Keratinocyte (primary cell): ENCODE data around the gene ZNF598.

ENCODE experiments used
- EZH2 ChIP-seq: IDR thresholded peaks from one replicate; pipeline ENCODE4 v1.6.1; 2012; ENCODE audit warnings: inconsistent platforms, mild to moderate bottlenecking, low read length, moderate library complexity
- TF ChIP-seq, protein P1 (sequence below), 3 experiments: IDR thresholded peaks in 1 of 3; conservative IDR thresholded peaks in 1 of 3; optimal IDR thresholded peaks in 1 of 3; 2 replicates in 2 of 3; 3 replicates in 1 of 3; pipeline versions ENCODE3 to v1.5.1; 2011; ENCODE audit warnings: low read length in 3 of 3, mild to moderate bottlenecking in 3 of 3, moderate library complexity in 2 of 3, control low read depth in 1 of 3, inconsistent platforms in 1 of 3; ENCODE audit not compliant: insufficient read depth in 2 of 3; ENCODE audit errors: extremely low read depth in 1 of 3

DNA sequence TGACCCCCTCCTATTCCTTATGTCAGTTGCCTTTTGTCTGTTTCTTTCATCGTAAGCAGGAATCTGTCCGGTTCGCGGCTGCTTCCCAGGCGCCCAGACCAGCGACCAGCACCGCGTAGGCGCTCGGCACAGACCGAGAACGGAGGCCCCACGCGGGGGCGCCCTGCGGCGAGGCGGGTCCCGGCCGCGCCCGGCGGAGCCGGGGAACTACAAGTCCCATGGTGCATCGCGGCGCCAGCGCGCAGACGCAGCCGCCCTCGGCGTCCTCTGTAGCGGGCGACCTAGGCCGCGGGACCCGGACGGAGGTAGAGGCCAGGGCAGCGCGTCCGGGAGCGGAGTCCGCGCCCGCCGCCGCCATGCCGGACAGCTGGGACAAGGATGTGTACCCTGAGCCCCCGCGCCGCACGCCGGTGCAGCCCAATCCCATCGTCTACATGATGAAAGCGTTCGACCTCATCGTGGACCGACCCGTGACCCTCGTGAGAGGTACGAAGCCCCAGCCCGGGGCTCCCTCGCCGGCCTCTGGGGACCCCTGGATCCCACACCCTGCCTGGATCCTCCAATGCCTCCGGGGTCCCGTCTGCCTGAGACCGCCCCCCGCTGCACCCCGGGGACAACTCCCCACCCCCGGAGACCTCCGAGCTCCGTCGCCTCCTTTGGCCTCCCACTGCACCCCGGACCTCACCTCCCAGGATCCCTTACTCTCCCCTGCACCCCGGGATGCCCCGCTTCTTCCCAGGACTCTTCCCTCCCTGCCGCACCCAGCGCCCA lies 50.2 kb downstream of the ZNF598 start, which contains the start of gene NDUFB10:
- TF ChIP-seq, protein P1, sequence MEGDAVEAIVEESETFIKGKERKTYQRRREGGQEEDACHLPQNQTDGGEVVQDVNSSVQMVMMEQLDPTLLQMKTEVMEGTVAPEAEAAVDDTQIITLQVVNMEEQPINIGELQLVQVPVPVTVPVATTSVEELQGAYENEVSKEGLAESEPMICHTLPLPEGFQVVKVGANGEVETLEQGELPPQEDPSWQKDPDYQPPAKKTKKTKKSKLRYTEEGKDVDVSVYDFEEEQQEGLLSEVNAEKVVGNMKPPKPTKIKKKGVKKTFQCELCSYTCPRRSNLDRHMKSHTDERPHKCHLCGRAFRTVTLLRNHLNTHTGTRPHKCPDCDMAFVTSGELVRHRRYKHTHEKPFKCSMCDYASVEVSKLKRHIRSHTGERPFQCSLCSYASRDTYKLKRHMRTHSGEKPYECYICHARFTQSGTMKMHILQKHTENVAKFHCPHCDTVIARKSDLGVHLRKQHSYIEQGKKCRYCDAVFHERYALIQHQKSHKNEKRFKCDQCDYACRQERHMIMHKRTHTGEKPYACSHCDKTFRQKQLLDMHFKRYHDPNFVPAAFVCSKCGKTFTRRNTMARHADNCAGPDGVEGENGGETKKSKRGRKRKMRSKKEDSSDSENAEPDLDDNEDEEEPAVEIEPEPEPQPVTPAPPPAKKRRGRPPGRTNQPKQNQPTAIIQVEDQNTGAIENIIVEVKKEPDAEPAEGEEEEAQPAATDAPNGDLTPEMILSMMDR (optimal IDR thresholded peaks at IDR 0.05 in 1 of 3, IDR thresholded peaks at IDR 0.05 in 1 of 3, conservative IDR thresholded peaks at IDR 0.05 in 1 of 3; ENCODE audit: extremely low read depth in 1 of 3, insufficient read depth in 2 of 3, low read length in 3 of 3): peak; percentile 35 to 72 (median 54)
- TF ChIP-seq EZH2: no peak
